HG02885 (cell line): Measurements from ENCODE around the gene MASP2.
"Not testable (repeated sequence)": the region's sequence is repeated elsewhere in the genome, so short reads cannot be mapped to it uniquely, and the experiment has no call there.

Experiments used
- ATAC-seq: cut with Tn5 transposase; IDR thresholded peaks from one replicate; pipeline ENCODE4 v1.9.1; 2021; ENCODE audit warnings: mild to moderate bottlenecking; ENCODE audit not compliant: unreplicated experiment, poor library complexity

The MASP2 gene

DNA sequence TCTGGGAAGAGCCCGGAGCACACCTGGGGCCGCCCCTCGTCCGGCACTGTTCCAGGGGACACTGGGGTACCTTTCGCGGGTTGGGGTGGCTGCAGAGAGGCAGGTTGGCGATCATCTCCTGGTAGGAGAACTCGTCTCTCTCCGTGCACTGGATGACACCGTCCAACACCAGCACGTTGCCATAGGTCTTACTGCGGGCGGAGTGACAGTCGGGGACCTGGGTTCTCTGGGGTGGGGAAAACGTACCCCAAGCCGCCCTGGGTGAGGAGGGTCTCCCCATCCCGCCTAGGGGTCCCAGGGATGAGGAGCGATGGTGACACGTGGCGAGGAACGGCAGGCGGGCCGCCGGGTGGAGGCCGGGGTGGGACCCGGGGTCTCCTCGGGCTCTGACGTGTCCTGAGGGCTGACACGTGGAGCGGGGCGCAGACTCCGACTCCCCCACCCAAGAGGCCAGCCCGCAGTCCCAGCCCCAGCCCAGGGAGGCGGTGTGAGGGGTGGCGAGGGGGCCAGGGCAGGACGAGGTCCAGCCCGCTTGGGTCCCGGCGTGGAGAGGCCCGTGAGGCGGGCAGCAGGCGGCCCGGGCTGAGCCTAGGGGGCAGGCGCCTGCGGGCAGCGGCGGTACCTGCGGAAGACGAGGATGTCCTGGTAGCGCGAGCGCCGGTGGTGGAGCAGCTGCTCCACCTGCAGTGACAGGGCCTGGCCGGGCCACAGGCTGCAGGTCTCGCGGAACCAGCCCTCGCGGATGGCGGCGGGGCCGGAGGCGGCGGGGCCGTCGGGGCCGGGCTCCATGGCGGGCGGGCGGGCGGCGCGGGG lies 12.3 kb upstream of the MASP2 start:
- peak; percentile 0 for ATAC-seq

GRCh38 chr1:11058595-11059154 lies 11.6 kb upstream of the MASP2 start:
- ATAC-seq = no peak

- ATAC-seq = no peak
These were observed 11.0 kb upstream of the MASP2 start for GRCh38 chr1:11058026-11058425.

GRCh38 chr1:11057477-11057876 lies 10.4 kb upstream of the MASP2 start:
- no peak for ATAC-seq

- ATAC-seq = no peak
These were observed 9.5 kb upstream of the MASP2 start for GRCh38 chr1:11056504-11056903.

- ATAC-seq = no peak
These were observed 8.6 kb upstream of the MASP2 start for GRCh38 chr1:11055676-11056075.

DNA sequence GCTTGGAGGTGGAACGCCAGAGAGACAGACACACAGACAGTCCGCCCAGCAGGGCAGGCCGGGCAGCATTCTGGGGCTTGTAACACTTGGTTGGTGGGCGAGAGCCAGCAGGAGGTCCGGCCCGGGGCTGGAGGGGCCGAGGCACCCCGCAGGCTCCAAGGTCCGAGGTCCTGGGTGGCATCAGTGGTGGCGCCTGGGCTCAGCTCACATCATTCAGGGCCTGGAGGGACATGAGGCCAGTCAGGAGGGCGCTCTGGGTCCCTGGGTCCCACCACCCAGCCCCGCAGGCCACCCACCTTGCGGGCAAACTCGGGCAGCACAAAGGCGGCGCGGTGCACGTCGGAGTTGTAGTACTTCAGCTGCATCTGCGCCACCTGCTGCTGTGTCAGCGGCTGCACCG lies 7.6 kb upstream of the MASP2 start:
- no peak for ATAC-seq

GRCh38 chr1:11054181-11054580 lies 7.1 kb upstream of the MASP2 start:
- ATAC-seq = no peak

GRCh38 chr1:11053758-11054137 lies 6.7 kb upstream of the MASP2 start:
- ATAC-seq = no peak

DNA sequence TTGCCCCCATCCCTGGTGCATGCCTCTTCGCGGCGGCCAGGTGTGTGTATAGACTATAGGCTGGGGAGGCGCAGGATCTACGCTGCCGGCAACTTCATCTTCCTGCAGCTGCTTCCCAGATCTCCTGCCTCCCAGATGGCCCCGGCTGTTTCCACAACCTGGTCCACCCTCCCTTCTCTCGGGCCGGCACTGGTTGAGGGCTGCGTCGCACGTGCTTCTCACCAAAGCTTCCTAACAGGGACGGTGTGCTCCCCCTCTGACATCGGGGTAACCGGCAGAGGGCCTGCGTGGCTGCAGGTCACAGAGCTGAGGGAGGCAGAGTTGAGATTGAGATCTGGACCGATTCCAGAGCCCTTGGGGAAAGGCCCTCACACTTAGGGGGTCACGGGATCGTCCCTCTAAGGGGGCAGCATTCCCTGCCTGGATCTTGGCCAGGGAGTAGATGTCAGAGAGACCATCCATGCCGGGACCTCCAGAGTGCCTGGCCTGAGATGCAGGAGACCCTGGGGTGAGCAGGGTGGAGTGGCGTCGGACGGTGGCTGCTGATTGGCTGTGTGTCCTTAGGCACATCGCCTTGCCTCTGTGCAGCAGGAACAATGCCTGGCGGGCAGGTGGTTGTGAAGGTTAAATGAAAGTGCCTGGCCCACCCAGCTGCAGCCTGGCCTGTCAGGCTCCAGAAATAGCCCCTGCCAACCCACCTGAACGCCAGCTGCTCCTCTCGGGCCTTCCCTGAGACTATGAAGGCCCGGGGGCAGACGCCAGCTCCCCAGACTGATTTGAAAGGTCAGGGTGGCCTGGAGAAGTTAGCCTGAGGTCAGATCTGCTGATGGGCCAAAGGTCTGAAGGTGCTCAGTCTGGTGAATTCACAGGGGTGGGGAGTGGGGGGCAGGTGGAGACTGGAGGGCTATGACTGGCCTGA lies 6.1 kb upstream of the MASP2 start:
- ATAC-seq = no peak

- no peak for ATAC-seq
These were observed 4.9 kb upstream of the MASP2 start for GRCh38 chr1:11051781-11052511.

- not testable (repeated sequence) for ATAC-seq
These were observed 4.1 kb upstream of the MASP2 start for GRCh38 chr1:11051121-11051520.

GRCh38 chr1:11046270-11046566 lies 821 bp downstream of the MASP2 start:
- ATAC-seq = no peak

GRCh38 chr1:11045428-11046269 lies 1.4 kb downstream of the MASP2 start:
- no peak for ATAC-seq

DNA sequence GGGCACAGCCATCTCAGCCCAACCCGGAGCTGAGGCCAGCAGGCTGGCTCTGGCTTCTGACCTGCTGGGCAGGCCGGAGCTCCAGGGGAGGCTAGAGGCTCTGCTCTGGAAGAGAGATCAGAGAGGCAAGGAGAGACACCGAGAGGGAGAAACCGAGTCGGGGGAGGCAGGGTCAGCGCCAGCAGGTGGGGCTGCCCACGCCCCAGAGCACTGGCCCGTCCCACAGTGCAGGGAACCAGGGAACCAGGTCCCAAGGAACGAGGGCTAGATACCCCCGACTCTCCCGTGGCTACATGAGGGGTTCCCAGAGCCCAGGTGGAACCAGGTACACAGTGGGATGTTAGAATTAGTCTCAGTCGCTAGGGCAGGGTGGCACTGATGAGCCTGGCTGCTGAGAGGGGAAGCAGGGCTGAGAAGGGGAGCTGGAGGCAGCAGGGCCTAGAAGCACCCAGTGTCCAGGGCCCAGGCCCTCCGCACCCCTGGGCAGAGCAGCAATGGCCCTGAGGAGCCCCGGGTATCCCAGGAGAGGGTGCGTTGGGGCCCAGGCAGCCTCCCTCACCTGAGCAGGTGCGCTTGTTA lies 2.1 kb downstream of the MASP2 start:
- ATAC-seq = no peak

DNA sequence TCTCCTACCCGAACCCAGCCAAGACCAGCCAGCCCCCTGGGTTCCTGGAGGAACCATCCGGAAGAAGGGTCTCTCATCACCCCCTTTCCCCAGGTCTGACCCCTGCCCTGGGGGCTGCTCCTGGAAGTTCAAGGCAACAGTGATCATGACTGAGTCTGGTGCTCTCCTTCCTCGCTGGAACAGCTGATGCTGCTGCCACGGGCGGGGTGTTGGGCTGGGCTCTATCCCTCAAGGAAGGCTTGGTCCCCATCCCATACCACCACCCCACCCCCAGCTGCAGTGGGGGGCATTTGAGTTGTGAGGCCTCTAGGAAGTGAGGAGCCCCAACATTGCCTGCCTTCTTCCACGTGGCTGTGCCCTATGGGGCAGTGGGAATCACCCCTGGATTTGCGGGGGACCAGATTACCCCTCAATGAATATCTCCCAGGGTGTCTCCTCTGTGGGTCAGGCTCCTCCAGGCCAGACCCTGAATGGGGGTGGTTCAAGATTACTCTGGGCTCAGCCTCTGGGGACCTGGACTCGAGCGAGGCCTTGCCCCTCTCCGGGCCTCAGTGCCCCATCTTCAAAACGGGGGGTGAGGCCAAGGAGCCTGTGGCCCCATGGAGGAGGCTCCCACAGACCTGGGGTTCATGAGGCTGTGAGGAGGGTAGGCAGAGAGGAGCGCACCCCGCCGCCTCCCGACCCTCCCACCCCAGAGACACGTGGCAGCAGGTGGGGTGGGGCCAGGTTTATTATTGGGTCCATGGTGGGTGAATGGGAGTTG lies 2.8 kb downstream of the MASP2 start:
- ATAC-seq = no peak

- no peak for ATAC-seq
These were observed 3.8 kb downstream of the MASP2 start for GRCh38 chr1:11042995-11043874.

GRCh38 chr1:11042065-11042464 lies 5.0 kb downstream of the MASP2 start:
- no peak for ATAC-seq
